NCI-H1092 treated with DMSO at 0.1 percent for 48 hours (cell line): ENCODE measurements around the gene FEZF1.

Source experiments
- DNase-seq: peaks from one replicate; lab custom pipeline; 2025; lab: John Stamatoyannopoulos, UW

FEZF1 gene

DNA sequence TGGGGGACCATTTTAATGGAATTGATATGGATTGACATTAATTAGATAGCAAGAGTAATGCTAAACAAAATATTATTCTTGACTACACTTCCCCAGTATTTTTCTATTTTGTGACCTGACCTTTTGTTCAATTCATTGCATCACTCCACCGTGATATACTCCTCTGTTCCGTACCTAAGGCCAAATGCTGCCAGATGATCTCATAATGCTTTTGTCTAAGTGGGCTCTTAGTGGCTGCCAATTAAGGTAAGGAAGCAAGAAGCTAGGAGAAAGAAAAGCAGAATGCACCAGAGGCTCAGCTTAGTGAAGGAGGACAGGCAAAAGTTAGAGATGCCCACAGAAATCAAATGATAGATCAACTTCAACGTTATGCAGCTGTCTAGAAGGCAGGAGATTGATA, 36.4 kb downstream of the FEZF1 start:
- no peak for DNase-seq

DNA sequence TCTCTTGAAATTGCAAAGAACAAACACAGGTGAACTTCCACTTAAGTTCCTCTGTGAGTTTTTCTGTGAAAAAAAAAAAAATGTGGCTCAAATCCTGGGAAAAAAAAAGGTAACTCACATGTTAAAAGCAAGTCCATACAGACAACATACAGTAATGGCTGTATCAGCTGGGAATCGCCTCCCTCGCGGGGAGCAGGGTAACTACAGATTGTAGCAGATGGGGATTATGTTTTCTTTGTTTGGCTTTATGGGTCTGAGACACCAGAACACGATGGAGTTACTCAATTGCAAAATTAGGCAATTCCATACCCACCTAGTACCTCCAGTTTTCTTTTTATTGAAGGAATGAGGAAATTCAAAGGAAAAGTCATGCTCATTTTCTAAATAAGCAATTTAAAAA, 42.3 kb downstream of the FEZF1 start:
- no peak for DNase-seq

DNA sequence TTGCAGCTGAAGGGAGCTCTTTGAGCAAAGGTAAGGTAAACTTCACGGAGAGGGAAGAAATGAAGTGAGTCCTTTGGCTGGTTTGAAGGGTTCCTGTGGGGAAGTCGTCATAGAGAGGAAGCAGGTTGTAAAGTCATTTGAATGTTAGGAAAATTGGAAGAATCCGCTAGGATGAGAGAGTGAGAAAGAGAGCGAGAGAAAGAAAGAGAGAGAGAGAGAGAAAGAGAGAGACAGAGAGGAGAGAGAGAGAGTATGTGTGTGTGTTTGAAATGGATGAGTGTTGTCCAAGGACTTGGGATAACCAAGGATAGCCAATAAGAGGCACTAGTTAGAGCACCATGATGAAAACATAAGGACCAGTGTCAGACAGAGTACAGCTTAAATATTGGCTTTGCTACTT, 43.1 kb downstream of the FEZF1 start:
- DNase-seq: no peak

DNA sequence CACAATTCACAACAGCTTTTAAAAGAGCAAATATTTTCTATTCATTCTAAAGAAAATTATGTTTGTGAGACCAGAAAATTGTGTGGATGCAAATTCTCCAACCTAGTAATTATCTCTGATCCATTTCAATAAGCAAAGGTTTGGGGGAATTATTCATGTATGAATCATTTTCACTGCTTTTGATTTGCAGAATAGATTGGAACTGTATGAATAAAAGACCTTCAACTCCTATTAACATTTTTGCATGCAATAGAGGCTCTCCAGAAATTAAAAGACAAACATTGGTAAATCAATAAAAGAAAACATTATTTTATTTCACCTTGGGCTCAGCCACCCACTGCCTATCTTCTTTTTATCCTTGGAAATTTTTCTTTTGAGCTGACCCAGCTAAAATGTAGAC, 43.5 kb downstream of the FEZF1 start:
- DNase-seq: no peak

DNA sequence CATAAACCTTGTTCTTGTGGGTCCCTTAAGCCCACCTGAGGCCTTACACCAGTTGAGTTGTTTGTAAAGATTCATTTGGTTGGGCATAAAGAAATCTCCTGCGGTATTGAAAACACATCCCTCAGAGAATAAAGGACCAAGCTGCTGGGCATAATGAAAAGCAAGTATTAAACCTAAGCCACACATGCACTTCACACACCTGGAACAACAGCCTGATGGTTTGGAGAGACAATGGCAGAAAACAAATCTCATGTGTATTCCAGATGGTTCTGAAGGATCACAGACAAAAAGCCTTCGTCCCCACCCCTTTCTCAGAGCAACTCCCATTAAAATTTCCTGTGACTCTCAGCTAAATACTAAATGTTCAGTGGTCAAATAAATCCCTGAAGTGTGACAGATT, 44.2 kb downstream of the FEZF1 start:
- no peak for DNase-seq

DNA sequence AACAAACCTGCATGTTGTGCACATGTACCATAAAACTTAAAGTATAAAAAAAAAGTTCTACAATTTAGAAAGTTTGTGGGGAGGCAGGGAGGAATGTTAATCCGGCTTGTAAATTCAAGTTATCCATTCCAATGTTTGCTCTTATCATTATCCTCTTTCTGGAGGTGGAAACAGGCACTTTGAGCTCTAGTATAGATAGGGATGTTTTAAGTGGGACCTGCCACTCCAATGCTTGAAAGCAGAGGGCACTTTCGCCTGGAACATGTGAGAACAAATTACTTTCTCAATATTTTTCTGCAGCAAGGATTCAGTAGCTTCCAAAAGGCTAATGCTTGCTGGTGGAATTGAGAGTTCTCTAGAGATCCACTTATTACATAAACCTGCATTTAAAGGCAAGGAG, 45.6 kb downstream of the FEZF1 start:
- DNase-seq: no peak

DNA sequence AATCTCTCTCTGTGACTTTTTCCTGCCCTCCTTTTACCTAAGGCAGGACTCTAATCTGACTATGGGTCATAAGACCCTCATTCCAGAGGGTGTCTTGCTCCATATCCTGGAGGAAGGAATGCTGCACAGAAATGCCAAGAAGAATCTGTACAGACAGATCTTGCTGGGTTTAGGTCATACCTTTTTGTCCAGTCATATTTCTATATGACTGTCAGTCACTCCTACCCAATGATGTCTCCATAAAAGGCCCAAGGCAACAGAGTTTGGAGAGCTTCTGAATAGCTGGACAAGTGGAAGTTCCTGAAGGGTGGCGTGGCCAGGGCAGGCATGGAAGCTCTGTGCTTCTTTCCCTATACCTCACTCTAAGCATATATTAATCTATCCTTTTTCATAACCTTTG, 47.5 kb downstream of the FEZF1 start:
- DNase-seq: no peak

DNA sequence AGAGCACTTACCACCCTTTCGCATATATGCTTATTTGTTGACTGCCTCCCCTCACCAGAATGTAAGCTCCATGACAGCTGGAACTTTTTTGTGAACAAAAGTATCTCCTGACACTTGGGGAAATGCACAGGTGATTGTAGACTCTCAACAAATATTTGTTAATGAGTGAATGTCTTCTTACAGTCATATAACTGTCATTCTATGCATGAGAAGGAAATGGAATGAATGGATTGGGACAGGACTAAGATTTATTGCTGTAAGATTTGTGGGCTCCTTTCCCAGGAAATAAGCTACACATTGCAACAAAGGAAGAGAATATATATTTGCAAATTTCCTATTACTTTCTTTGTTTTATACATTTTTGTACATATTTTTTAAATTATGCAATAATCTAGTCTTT, 48.5 kb downstream of the FEZF1 start:
- DNase-seq: no peak

DNA sequence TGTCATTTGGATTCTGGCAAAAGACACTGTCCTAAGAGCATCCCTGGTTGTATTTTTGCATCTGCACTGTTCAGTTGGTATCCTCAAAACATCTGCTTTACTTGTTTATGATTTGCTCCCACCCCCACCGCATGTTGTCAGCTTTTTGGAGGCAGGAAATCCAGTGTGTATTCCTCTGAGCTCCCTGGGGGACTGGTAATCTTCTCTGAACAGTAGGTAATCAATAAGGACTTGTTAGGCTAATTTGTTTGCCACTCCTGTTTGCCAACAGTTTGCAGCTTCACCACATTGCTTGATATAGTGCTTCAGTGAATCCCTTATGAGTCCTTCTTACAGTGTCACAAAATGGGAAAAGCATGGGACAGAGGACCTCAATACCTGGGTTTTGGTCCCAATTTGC, 49.1 kb downstream of the FEZF1 start:
- no peak for DNase-seq
